Measurements from ENCODE around the gene ONECUT3. TPM values are rescaled to one million over a fixed set of nuclear protein-coding genes. Genes with fewer than 3 reads are reported as not detected.
"Not testable (repeated sequence)": the region's sequence is repeated elsewhere in the genome, so short reads cannot be mapped to it uniquely, and the experiment has no call there.

The ONECUT3 gene
- total RNA-seq, 1 experiment from 2014 or later, result not detected

DNA sequence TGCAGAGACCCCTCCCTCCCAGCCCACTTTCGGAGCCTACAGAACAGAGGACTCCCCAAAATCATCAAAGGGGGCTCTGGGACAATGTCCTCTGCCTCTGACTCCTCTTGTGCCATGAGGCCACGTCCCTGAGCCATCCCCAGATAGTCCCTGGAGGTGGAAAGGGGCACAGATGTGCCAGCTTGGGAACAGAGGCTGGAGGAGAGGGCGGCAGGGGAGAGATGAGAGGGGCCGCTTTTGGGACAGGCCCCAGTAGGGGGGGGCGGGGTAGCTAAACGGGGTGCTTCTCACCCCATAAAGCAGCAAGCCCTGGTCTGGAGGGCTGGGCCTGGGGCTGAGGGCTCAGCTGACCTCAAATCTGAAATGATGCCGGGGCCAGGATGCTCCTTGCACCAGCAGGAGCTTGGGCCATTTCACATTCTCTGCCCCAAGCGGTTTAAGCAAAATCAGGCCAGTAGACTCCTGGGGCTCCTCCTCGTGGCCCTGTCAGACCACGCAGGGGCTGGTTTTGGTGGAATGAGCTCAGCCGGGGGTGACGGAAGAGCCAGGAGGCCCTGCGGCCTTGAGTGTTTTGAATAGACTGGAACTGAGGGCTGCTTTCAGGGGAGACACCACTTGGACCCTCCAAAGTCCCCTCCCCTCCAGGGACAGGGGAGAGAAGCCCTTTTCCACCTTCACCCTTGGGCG lies 27.1 kb downstream of the ONECUT3 start:
- Histone ChIP-seq H3K4me1 (no peaks in the 10 kb centered on the region), H3K36me3 (no peaks in the 10 kb centered on the region), H3K9me3 (replicated peaks) (peaks cover 3% of the 10 kb centered on the region; the same call in 1 of the 2 replicates), H3K4me3 (no peak overlapping the region), H3K27ac (no peak overlapping the region), H3K27me3 (peaks cover 11% of the 10 kb centered on the region)
- DNase-seq, result peak; percentile 38 to 43

DNA sequence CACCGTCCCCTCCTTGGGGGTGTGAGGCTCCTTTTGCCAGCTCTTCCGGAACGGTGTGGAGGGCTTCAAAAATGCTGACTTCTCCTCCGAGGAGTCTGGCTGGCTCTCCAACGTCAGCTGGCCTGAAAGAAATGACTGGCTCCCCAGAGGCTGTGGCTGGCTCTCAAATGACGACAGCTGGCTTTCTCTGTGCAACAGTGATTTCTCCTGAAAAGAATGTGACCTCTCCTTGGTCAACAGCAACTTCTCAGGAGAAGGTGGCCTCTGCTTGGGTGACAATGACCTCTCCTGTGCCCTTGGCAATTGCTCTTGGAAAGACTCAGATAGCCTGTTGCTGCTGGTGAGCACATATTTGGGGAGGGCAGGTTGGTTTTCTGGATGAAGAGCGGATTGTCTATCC lies 29.2 kb downstream of the ONECUT3 start:
- no peaks in the 10 kb centered on the region for H3K4me1 ChIP-seq
- H3K27me3 ChIP-seq, result peaks cover 11% of the 10 kb centered on the region
- H3K36me3 ChIP-seq, result no peaks in the 10 kb centered on the region
- no peak overlapping the region for H3K4me3 ChIP-seq
- H3K9me3 ChIP-seq (replicated peaks), result peaks cover 3% of the 10 kb centered on the region; the same call in 1 of the 2 replicates
- H3K27ac ChIP-seq, result no peak overlapping the region
- peak; percentile 27 to 42 for DNase-seq

DNA sequence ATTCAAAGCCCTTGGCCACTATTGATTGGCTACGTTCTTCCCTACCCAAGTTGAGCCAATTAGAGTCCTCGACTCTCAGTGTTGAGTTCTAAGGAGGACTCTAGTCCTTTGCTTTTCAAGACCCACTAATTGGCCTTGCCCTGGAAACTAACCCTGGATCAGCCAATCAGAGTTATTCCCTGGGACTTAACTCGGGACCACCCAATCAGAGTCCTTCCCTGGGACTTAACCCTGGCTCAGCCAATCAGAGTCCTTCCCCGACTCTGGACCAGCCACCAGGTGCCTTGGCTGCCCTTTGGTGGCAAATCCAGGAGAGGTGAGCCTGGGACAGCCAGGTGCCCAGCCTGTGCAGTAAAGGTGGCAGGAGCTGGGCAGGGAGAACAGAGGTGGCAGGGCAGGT lies 30.0 kb downstream of the ONECUT3 start:
- Histone ChIP-seq H3K9me3 (replicated peaks) (peaks cover 3% of the 10 kb centered on the region; the same call in 1 of the 2 replicates), H3K27ac (no peak overlapping the region), H3K36me3 (no peaks in the 10 kb centered on the region), H3K4me1 (no peaks in the 10 kb centered on the region), H3K27me3 (peaks cover 7% of the 10 kb centered on the region), H3K4me3 (no peak overlapping the region)
- no peak for DNase-seq

DNA sequence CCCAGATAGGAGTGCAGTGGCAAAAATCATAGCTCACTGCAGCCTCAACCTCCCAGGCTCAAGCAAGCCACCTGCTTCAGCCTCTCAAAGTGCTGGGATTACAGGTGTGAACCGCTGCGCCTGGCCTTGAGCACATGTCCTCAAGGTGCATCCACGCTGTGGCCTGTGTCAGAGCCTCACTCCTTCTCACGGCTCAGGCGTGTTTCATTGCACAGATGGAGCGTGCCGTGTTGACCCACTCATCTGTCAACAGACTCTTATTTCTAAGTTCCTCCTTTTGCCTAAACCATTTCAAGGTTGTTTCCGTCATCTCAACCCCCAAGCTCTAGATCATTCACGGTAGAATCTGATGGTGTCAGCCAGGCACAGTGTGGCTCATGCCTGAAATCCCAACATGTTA lies 30.6 kb downstream of the ONECUT3 start:
- DNase-seq, result no peak
- Histone ChIP-seq H3K36me3 (no peaks in the 10 kb centered on the region), H3K4me3 (no peak overlapping the region), H3K4me1 (no peaks in the 10 kb centered on the region), H3K27ac (no peak overlapping the region), H3K9me3 (replicated peaks) (peaks cover 3% of the 10 kb centered on the region; the same call in 1 of the 2 replicates), H3K27me3 (peaks cover 4% of the 10 kb centered on the region)

DNA sequence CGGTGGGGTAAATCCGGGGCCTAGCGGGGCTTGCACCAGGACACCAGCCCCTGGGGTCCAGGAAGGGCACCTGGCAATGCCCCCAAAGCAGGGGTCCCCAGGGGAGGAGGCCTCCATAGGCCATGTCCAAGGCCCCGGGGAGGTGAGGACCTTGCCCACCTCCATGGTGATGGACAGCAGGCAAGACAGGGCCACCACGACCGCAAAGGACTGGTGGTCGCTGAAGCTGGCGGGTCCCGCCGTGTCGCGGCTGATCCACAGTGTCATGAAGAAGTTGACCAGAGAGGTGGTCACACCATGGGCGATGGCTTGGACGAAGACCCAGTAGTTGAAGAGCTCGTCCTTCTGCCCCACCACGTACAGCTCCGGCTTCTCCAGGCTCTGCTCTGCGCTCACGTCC lies 32.0 kb downstream of the ONECUT3 start:
- DNase-seq, result no peak
- H3K9me3 ChIP-seq (replicated peaks), result peaks cover 3% of the 10 kb centered on the region; the same call in 1 of the 2 replicates
- H3K4me1 ChIP-seq, result no peaks in the 10 kb centered on the region
- H3K36me3 ChIP-seq, result no peaks in the 10 kb centered on the region
- H3K27me3 ChIP-seq, result no peaks in the 10 kb centered on the region
- no peak overlapping the region for H3K4me3 ChIP-seq
- no peak overlapping the region for H3K27ac ChIP-seq

DNA sequence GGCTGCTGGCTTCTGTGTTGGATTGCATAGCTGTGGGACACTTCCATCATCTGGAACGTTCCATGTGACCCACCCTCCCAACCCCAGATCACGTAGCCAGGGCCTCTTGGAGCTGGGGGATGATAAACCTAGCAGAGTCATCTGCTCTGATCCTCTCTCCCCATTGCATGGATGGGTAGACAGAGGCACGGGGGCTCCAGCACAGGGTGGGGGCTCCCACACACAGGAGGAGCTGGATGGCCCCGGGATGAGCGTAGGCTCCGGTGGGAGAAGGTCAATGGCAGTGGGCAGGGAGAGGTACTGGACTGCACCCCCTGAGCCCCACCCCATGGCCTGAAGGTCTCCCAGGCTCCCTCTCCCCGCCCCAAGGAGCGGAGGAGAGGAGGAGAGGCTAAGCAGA lies 33.4 kb downstream of the ONECUT3 start:
- H3K9me3 ChIP-seq (replicated peaks), result peaks cover 1% of the 10 kb centered on the region; the same call in 1 of the 2 replicates
- H3K36me3 ChIP-seq, result no peaks in the 10 kb centered on the region
- H3K4me1 ChIP-seq, result no peaks in the 10 kb centered on the region
- DNase-seq, result no peak
- H3K4me3 ChIP-seq, result no peak overlapping the region
- no peaks in the 10 kb centered on the region for H3K27me3 ChIP-seq
- no peak overlapping the region for H3K27ac ChIP-seq

DNA sequence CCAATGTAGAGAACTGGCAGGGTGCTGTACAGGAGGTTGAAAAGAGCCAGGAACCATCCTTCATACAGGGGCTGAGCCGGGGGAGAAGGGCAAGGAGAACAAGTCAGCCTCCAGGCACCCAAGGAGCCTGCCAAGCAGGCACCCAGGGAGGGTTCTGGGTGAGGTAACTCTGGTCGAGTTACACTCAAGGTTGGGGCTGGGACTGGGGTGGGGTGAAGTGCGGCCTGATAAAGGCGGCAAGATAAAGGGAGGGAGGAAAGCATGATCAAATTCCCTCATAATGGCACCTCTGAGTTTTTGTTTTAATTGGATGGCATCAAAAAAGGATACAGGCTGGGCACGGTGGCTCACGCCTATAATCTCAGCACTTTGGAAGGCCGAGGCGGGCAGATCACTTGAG lies 33.8 kb downstream of the ONECUT3 start:
- DNase-seq, result no peak
- Histone ChIP-seq H3K36me3 (no peaks in the 10 kb centered on the region), H3K4me1 (no peaks in the 10 kb centered on the region), H3K27me3 (no peaks in the 10 kb centered on the region), H3K9me3 (replicated peaks) (no peaks in the 10 kb centered on the region), H3K4me3 (no peak overlapping the region), H3K27ac (no peak overlapping the region)

DNA sequence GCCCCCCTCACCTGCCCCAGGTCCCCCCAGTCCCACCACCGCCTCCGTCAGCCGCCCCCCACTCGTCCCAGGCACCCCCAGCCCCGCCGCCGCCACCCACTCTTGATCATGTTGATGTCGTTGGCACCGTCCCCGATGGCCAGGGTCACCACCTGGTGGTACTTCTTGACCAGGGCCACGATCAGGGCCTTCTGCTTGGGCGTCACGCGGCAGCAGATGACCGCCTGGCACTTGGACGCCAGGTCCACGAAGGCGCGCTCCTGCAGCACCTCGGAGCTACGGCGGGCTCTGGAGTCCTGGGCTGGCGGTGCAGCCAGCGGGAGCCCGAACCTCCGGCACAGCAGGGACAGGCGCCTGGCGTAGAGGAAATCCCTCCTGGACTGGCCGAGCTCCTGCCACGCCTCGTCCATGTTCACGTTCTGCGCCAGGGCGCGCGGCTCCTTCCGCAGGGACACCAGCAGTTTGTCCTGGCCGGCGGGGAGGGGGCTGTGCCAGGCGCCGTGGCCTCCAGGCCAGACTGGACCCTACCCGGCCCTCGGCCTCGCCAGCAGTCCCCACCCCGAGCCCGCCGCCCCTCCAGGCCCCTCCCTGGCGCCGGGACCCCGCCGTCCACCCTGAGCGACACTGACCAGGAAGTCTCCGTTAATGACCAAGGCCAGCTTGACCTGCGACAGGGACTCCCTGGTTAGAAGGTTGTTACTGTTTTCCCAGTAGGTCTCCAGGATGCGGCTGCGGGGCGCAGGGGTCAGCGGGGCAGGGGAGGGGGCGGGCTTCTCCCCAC lies 36.1 kb downstream of the ONECUT3 start:
- DNase-seq, result no peak
- H3K27me3 ChIP-seq, result no peaks in the 10 kb centered on the region

DNA sequence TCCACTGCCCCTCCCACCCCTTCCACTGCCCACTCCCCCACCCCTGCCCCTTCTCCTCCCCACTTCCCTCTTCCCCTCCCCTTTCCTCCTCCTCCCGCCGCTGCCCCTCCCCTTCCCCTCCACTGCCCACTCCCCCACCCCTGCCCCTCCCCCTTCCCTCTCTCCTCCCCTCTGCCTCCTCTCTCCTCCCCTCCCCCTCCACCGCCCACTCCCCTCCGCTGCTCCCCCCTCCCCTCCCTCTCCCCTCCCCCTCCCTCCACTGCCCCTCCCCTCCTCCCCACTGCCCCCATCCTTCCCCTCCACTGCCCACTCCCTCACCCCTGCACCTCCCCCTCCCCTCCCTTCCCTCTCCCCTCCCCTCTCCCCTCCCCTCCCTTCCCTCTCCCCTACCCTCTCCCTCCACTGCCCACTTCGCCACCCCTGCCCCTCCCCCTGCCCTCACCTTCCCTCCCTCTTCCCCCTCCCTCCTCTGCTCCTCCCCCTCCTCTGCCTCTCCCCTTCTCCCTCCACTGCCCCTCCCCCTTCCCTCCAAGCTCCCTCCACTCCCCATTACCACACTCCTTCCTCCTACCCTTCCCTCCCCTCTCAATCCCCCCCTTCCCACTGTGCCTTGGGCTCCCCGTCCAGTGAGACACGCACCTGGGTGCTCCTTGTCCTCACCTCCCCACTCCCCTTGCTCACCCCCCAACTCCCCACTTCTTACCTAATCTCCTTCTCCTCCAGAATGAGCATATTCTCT lies 36.9 kb downstream of the ONECUT3 start:
- Histone ChIP-seq H3K27me3 (no peaks in the 10 kb centered on the region), H3K36me3 (no peaks in the 10 kb centered on the region), H3K9me3 (replicated peaks) (no peaks in the 10 kb centered on the region), H3K4me3 (no peak overlapping the region), H3K27ac (no peak overlapping the region), H3K4me1 (no peaks in the 10 kb centered on the region)
- no peak for DNase-seq

More for the DNA sequence above, 36.1 kb downstream of the ONECUT3 start:
- H3K9me3 ChIP-seq (replicated peaks), result no peaks in the 10 kb centered on the region
- H3K4me1 ChIP-seq, result no peaks in the 10 kb centered on the region
- no peak overlapping the region for H3K4me3 ChIP-seq
- no peaks in the 10 kb centered on the region for H3K36me3 ChIP-seq
- no peak overlapping the region for H3K27ac ChIP-seq

DNA sequence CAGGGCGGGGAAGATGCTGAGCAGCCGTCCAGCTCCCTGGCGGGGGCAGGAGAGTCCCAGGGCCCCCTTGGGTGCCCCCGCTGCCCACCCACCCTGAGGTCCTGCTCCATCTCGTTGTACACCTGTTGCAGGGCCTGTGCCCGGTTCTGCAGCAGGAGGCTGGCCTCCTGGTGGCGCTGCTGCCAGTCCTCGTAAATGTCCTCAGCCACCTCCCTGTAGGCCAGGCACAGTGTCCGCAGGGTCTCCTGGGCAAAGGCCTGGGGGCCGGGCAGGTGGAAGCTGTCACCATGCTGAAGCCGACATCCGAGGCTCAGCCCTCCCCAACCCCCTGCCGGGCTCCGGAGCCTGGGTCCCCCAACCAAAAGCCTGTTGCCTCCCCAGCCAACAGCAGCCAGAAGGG lies 38.6 kb downstream of the ONECUT3 start:
- Histone ChIP-seq H3K27me3 (no peaks in the 10 kb centered on the region), H3K36me3 (no peaks in the 10 kb centered on the region), H3K4me1 (no peaks in the 10 kb centered on the region), H3K4me3 (no peak overlapping the region), H3K9me3 (replicated peaks) (no peaks in the 10 kb centered on the region), H3K27ac (no peak overlapping the region)
- DNase-seq, result no peak

DNA sequence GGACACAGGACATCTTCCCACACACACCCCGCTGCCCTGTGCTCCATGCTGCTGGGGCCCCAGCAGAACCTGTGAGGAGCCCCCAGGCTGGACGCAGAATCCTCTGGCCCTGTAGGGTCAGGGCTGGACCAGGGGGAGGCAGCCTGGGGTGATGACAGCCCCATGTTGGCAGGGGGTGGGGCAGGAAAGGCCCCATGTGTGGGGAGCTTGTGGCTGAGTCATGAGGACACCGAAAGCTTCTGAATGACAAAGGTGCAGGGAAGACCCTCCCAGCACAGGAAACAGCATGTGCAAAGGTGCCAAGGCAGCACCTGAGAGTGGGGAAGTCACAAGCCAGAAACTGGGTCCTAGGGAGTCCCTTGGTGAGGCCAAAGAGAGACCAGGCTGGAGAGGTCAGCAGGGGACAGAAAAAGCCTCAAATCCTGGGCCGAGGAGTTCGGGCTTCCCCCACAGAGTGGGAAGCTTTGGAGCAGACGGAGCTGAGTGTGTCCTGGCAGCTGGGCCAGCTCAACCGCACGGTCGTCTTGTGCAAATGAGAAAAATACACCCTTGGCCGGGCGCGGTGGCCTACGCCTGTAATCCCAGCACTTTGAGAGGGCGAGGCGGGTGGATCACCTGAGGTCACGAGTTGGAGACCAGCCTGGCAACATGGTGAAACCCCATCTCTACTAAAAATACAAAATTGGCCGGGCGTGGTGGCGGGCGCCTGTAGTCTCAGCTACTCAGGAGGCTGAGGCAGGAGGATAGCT lies 41.3 kb downstream of the ONECUT3 start:
- Histone ChIP-seq H3K27ac (no peak overlapping the region), H3K27me3 (no peaks in the 10 kb centered on the region), H3K9me3 (replicated peaks) (no peaks in the 10 kb centered on the region), H3K4me3 (no peak overlapping the region), H3K36me3 (no peaks in the 10 kb centered on the region), H3K4me1 (no peaks in the 10 kb centered on the region)
- DNase-seq, result no peak

DNA sequence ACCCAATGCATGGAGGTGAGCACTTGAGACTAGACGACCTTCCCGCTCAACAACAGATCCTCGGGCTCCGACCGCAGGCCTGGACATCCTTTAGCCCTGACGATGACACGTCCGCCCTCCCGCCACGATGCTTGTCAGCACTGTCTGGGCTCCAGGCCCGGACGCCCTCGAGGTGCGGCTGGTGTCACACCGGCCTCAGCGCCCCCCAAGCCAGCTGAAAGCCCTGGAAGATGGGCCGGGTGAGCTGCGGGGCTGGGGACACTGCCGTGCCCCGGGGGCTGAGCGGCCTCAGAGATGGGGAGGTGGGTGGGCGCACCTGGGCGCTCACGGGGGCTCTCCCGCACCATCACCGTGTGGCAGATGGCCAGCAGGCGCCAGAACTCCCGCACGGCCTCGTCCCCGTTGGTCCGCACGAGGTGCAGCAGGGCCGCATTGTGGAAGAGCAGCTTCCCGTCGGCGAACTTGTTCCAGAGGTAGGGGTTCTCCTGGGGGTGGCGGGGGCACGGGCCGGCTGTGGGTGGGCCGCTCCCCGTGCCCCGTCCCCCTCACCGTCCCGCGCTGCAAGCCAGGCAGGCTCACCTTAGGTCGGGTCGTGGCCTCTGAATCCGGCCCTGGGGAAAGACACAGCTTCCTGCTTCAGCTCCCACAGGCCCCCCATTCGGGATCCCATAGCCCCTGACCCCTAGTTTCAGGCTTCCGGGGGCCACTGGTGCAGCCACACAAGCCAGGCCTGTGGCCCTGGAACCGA lies 43.3 kb downstream of the ONECUT3 start:
- H3K4me1 ChIP-seq, result no peaks in the 10 kb centered on the region
- no peaks in the 10 kb centered on the region for H3K9me3 ChIP-seq (replicated peaks)
- no peaks in the 10 kb centered on the region for H3K36me3 ChIP-seq
- peak overlapping the region; percentile 52 for H3K4me3 ChIP-seq
- no peak overlapping the region for H3K27ac ChIP-seq
- H3K27me3 ChIP-seq, result no peaks in the 10 kb centered on the region
- DNase-seq, result no peak

DNA sequence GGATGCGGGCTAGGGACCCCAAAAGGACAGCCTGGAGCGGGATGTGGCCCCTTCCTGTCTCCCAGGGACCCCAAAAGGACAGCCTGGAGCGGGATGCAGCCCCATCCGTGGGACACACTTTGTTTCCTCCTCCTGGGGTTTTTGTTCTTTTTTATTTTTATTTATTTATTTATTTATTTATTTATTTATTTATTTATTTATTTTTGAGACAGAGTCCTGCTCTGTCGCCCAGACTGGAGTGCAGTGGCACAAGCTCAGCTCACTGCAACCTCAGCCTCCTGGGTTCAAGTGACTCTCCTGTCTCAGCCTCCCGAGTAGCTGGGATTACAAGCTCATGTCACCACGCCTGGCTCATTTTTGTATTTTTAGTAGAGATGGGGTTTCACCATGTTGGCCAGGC lies 44.0 kb downstream of the ONECUT3 start:
- not testable (repeated sequence) for H3K27me3 ChIP-seq, DNase-seq

More for the DNA sequence above, 44.0 kb downstream of the ONECUT3 start:
- not testable (repeated sequence) for H3K36me3 ChIP-seq; H3K9me3 ChIP-seq (replicated peaks); H3K4me1 ChIP-seq; H3K27ac ChIP-seq; H3K4me3 ChIP-seq

All from SJCRH30 (cell line).